Gastroesophageal sphincter (tissue), 3 donors: ENCODE results near the gene METTL2A.
"Not testable (repeated sequence)": the region's sequence is repeated elsewhere in the genome, so short reads cannot be mapped to it uniquely, and the experiment has no call there.

Source experiments
- EP300 ChIP-seq: sonication (generic); formaldehyde crosslinking; IDR thresholded peaks from one replicate; pipeline ENCODE4 v1.6.1; 2017; ENCODE audit warnings: antibody characterized with exemption, mild to moderate bottlenecking
- POLR2A ChIP-seq, 2 donors: fragments of 450-650 bp; IDR thresholded peaks; one replicate each; pipeline ENCODE4 v1.6.1; 2017; ENCODE audit warnings: antibody characterized with exemption in 2 of 2, mild to moderate bottlenecking in 2 of 2, moderate library complexity in 1 of 2
- POLR2AphosphoS5 ChIP-seq: sonication (generic); formaldehyde crosslinking; IDR thresholded peaks from one replicate; pipeline ENCODE4 v1.6.1; 2017; ENCODE audit warnings: antibody characterized with exemption
- TF ChIP-seq, protein P1 (sequence below), 4 experiments: fragments of 200-600 bp in 2 of 4; fragments of 450-650 bp in 2 of 4; sonication (generic) in 1 of 4; IDR thresholded peaks; one replicate each; pipeline ENCODE4 v1.5.1; 2017 to 2019; ENCODE audit warnings: antibody characterized with exemption in 4 of 4, mild to moderate bottlenecking in 2 of 4, moderate library complexity in 2 of 4

DNA sequence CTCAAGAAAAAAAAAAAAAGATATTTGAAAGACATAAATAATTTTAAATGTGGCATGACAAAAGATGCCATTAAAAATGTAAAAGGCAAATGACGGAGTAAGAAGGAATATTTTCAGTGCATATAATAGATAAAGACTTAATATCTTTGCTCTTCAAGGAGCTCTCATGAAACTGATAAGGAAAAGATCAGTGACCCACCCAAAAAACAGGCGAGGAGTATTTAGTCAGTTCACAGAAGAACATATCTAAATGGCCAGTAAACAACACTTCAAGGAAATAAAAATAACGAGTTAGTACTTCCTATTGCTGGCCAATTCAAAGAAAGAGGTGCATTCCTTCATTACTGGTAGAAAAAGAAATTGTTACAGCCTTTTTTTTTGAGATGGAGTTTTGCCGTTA, 22.1 kb downstream of the METTL2A start:
- TF ChIP-seq POLR2A (IDR thresholded peaks at IDR 0.05); EP300; POLR2AphosphoS5: not testable (repeated sequence)
- TF ChIP-seq, protein P1, sequence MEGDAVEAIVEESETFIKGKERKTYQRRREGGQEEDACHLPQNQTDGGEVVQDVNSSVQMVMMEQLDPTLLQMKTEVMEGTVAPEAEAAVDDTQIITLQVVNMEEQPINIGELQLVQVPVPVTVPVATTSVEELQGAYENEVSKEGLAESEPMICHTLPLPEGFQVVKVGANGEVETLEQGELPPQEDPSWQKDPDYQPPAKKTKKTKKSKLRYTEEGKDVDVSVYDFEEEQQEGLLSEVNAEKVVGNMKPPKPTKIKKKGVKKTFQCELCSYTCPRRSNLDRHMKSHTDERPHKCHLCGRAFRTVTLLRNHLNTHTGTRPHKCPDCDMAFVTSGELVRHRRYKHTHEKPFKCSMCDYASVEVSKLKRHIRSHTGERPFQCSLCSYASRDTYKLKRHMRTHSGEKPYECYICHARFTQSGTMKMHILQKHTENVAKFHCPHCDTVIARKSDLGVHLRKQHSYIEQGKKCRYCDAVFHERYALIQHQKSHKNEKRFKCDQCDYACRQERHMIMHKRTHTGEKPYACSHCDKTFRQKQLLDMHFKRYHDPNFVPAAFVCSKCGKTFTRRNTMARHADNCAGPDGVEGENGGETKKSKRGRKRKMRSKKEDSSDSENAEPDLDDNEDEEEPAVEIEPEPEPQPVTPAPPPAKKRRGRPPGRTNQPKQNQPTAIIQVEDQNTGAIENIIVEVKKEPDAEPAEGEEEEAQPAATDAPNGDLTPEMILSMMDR (IDR thresholded peaks at IDR 0.05): not testable (repeated sequence)
